Loucy (cell line): ENCODE data around the gene CADM1.

Experiments
- H2AFZ ChIP-seq: fragments of 200-600 bp; sonication (generic); 2 replicates; pipeline ENCODE4 v1.6.0; 2016; ENCODE audit warnings: antibody characterized with exemption, mild to moderate bottlenecking, low read length, moderate library complexity
- H3F3A ChIP-seq: fragments of 200-600 bp; 2 replicates; pipeline ENCODE4 v1.6.0; 2016; ENCODE audit warnings: antibody characterized with exemption, low read depth, mild to moderate bottlenecking
- H3K27me3 ChIP-seq: fragments of 200-600 bp; sonication (generic); 2 replicates; pipeline ENCODE4 v1.6.1; 2014; ENCODE audit warnings: low read length, mild to moderate bottlenecking; ENCODE audit not compliant: insufficient read depth, poor library complexity, severe bottlenecking
- H3K36me3 ChIP-seq: fragments of 200-600 bp; sonication (generic); 2 replicates; pipeline ENCODE4 v1.6.1; 2016; ENCODE audit warnings: low read length; ENCODE audit not compliant: insufficient read depth
- H3K4me1 ChIP-seq: fragments of 200-600 bp; sonication (generic); 2 replicates; pipeline ENCODE4 v1.5.1; 2014; ENCODE audit warnings: low read length, mild to moderate bottlenecking; ENCODE audit not compliant: insufficient read depth, poor library complexity, severe bottlenecking
- H3K4me2 ChIP-seq: fragments of 200-600 bp; sonication (generic); 2 replicates; pipeline ENCODE4 v1.6.0; 2014; ENCODE audit warnings: antibody characterized with exemption, low read length, low read depth, mild to moderate bottlenecking; ENCODE audit not compliant: poor library complexity, severe bottlenecking
- H3K4me3 ChIP-seq: fragments of 200-600 bp; sonication (generic); 2 replicates; pipeline ENCODE4 v1.5.1; 2014; ENCODE audit warnings: low read length, mild to moderate bottlenecking, mixed read lengths; ENCODE audit not compliant: poor library complexity, severe bottlenecking
- H3K79me2 ChIP-seq: fragments of 200-600 bp; sonication (generic); 2 replicates; pipeline ENCODE4 v1.6.1; 2014; ENCODE audit warnings: low read length; ENCODE audit not compliant: insufficient read depth
- H3K9ac ChIP-seq: fragments of 200-600 bp; sonication (generic); 2 replicates; pipeline ENCODE4 v1.6.0; 2014; ENCODE audit warnings: mild to moderate bottlenecking, low read depth, low read length, moderate library complexity; ENCODE audit not compliant: poor library complexity, severe bottlenecking
- H3K9me2 ChIP-seq: fragments of 200-600 bp; sonication (generic); replicated peaks from 2 replicates; pipeline ENCODE4 v1.6.1; 2016; ENCODE audit warnings: low read depth, low read length, mixed read lengths
- H3K9me3 ChIP-seq: fragments of 200-600 bp; sonication (generic); 2 replicates; pipeline ENCODE4 v1.6.1; 2014; ENCODE audit warnings: mild to moderate bottlenecking, antibody characterized with exemption, low read length, low read depth; ENCODE audit not compliant: insufficient read depth
- H4K20me1 ChIP-seq: fragments of 200-600 bp; sonication (generic); 2 replicates; pipeline ENCODE4 v1.6.0; 2014; ENCODE audit warnings: antibody characterized with exemption, low read length, mild to moderate bottlenecking; ENCODE audit not compliant: insufficient read depth, poor library complexity, severe bottlenecking
- EZH2phosphoT487 ChIP-seq: fragments of 200-600 bp; IDR thresholded peaks from 2 replicates; pipeline ENCODE4 v1.6.1; 2018; ENCODE audit warnings: antibody characterized with exemption, mild to moderate bottlenecking, moderate library complexity, borderline replicate concordance
- TF ChIP-seq, protein P1 (sequence below): fragments of 200-600 bp; sonication (generic); conservative IDR thresholded peaks from 2 replicates; pipeline ENCODE4 v1.5.1; 2014; ENCODE audit warnings: mild to moderate bottlenecking, antibody characterized with exemption, low read length

Gene CADM1

DNA sequence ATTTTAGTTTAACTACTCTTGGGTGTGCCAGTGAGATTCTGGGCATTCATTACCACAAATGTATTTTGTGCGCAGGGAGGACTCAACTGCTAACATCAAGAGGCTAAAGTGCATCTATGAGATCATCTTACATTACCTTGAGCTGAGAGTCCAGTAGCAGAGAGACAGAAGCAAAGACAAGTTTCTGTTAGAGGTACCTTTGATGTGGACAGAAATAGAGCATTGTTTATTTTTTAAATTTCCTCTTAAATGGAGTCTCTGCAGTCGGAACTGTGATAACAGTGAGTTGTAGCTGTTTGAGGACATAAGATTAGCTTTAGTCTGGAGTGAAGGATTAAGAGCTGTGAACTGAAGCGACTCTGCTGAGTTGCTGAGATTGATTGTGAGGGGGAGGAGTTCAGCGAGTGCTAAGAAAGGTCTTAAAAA, 297.0 kb downstream of the CADM1 start:
- H3K4me1 ChIP-seq: no peaks in the 10 kb centered on the region

GRCh38 chr11:115206365-115207022, 297.7 kb downstream of the CADM1 start:
- Histone ChIP-seq H3K79me2 (no peaks in the 10 kb centered on the region), H3K36me3 (no peaks in the 10 kb centered on the region), H3K9me2 (no peaks in the 10 kb centered on the region), H3K4me2 (no peak overlapping the region), H3K27me3 (no peaks in the 10 kb centered on the region), H2AFZ (no peak overlapping the region), H3F3A (no peaks in the 10 kb centered on the region), H3K9me3 (no peaks in the 10 kb centered on the region), H3K4me1 (no peaks in the 10 kb centered on the region), H3K9ac (no peak overlapping the region), H3K4me3 (no peak overlapping the region), H4K20me1 (no peaks in the 10 kb centered on the region)
- TF ChIP-seq EZH2phosphoT487: no peak
- TF ChIP-seq, protein P1, sequence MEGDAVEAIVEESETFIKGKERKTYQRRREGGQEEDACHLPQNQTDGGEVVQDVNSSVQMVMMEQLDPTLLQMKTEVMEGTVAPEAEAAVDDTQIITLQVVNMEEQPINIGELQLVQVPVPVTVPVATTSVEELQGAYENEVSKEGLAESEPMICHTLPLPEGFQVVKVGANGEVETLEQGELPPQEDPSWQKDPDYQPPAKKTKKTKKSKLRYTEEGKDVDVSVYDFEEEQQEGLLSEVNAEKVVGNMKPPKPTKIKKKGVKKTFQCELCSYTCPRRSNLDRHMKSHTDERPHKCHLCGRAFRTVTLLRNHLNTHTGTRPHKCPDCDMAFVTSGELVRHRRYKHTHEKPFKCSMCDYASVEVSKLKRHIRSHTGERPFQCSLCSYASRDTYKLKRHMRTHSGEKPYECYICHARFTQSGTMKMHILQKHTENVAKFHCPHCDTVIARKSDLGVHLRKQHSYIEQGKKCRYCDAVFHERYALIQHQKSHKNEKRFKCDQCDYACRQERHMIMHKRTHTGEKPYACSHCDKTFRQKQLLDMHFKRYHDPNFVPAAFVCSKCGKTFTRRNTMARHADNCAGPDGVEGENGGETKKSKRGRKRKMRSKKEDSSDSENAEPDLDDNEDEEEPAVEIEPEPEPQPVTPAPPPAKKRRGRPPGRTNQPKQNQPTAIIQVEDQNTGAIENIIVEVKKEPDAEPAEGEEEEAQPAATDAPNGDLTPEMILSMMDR: no peak

More for the DNA sequence above, 297.0 kb downstream of the CADM1 start:
- Histone ChIP-seq H4K20me1 (no peaks in the 10 kb centered on the region), H3K9me2 (no peaks in the 10 kb centered on the region), H3K27me3 (no peaks in the 10 kb centered on the region), H3F3A (no peaks in the 10 kb centered on the region), H3K36me3 (no peaks in the 10 kb centered on the region), H3K4me3 (no peak overlapping the region), H3K9ac (no peak overlapping the region), H2AFZ (no peak overlapping the region), H3K9me3 (no peaks in the 10 kb centered on the region), H3K79me2 (no peaks in the 10 kb centered on the region), H3K4me2 (no peak overlapping the region)
- TF ChIP-seq, protein P1: no peak
- no peak for TF ChIP-seq EZH2phosphoT487

DNA sequence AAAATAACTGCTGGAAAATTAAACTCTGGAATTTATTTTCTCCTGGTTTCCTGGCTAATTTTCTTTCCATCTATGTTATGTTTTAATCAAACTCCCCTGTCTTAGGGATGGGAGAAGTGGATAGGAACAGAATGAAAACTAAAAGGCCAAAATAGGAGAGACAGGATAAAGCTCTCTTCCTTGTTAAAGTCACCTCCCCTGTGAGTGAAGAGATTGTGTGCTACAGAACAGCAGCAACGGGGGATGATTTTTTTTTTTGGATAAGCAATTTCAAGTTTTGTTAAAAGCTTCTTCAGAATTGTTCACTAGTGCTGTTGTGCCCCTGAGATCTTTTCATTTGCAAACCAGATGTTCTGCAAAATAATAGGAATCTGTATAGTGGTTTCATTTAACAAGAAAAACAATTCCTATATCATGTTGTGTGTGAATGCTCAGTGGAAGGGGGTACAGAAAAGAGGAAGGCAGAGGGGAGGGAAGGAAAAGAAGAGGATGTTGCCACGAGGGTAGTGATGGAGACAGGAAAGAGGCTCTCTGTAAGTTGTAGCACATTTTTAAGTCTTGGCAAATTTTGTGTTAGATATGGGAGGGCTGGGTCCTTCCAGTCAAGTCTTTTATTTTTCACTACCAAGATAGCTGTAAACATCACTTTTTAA, 301.2 kb downstream of the CADM1 start:
- Histone ChIP-seq H3K4me3 (no peak overlapping the region), H3K9me2 (no peaks in the 10 kb centered on the region), H3F3A (no peaks in the 10 kb centered on the region), H3K9me3 (no peaks in the 10 kb centered on the region), H3K79me2 (no peaks in the 10 kb centered on the region), H3K27me3 (no peaks in the 10 kb centered on the region), H3K4me1 (no peaks in the 10 kb centered on the region), H2AFZ (no peak overlapping the region), H4K20me1 (no peaks in the 10 kb centered on the region), H3K4me2 (no peak overlapping the region), H3K9ac (no peak overlapping the region), H3K36me3 (no peaks in the 10 kb centered on the region)
- TF ChIP-seq EZH2phosphoT487: no peak
- TF ChIP-seq, protein P1: no peak
